GM21528 (cell line): Measurements from ENCODE around the gene RB1.

Experiments used
- ATAC-seq: cut with Tn5 transposase; IDR thresholded peaks from one replicate; pipeline ENCODE4 v1.9.1; 2021; ENCODE audit warnings: mild to moderate bottlenecking, moderate library complexity; ENCODE audit not compliant: unreplicated experiment, low FRiP score

RB1 gene

GRCh38 chr13:48303359-48304142 lies at the start of gene RB1:
Gene RB1 (plus strand): TSS chr13:48303751. CDS start chr13:48303913, 162 bp downstream.
- ATAC-seq: peak; percentile 78

- no peak for ATAC-seq
Observed at GRCh38 chr13:48253849-48254248, 49.7 kb upstream of the RB1 start.

- no peak for ATAC-seq
Observed at GRCh38 chr13:48255090-48255489, 48.5 kb upstream of the RB1 start.

GRCh38 chr13:48255954-48256353 lies 47.6 kb upstream of the RB1 start:
- no peak for ATAC-seq

- no peak for ATAC-seq
Observed at GRCh38 chr13:48258002-48258401, 45.5 kb upstream of the RB1 start.

GRCh38 chr13:48258430-48258829 lies 45.1 kb upstream of the RB1 start:
- no peak for ATAC-seq

- no peak for ATAC-seq
Observed at GRCh38 chr13:48260970-48261369, 42.6 kb upstream of the RB1 start.

- no peak for ATAC-seq
Observed at GRCh38 chr13:48263196-48263595, 40.4 kb upstream of the RB1 start.

GRCh38 chr13:48264058-48264457 lies 39.5 kb upstream of the RB1 start:
- no peak for ATAC-seq

- ATAC-seq: no peak
Observed at GRCh38 chr13:48265217-48265815, 38.2 kb upstream of the RB1 start.

- no peak for ATAC-seq
Observed at GRCh38 chr13:48266150-48266549, 37.4 kb upstream of the RB1 start.

GRCh38 chr13:48266701-48267639 lies 36.6 kb upstream of the RB1 start:
- no peak for ATAC-seq

- ATAC-seq: no peak
Observed at GRCh38 chr13:48268019-48268418, 35.5 kb upstream of the RB1 start.

- ATAC-seq: no peak
Observed at GRCh38 chr13:48273346-48273745, 30.2 kb upstream of the RB1 start.

GRCh38 chr13:48275507-48275906 lies 28.0 kb upstream of the RB1 start:
- ATAC-seq: no peak

- ATAC-seq: no peak
Observed at GRCh38 chr13:48278806-48279205, 24.7 kb upstream of the RB1 start.

- no peak for ATAC-seq
Observed at GRCh38 chr13:48281556-48281955, 22.0 kb upstream of the RB1 start.

- no peak for ATAC-seq
Observed at GRCh38 chr13:48291730-48292129, 11.8 kb upstream of the RB1 start.

- no peak for ATAC-seq
Observed at GRCh38 chr13:48292650-48293049, 10.9 kb upstream of the RB1 start.

GRCh38 chr13:48294653-48295052 lies 8.9 kb upstream of the RB1 start:
- ATAC-seq: no peak

- ATAC-seq: no peak
Observed at GRCh38 chr13:48295271-48295670, 8.3 kb upstream of the RB1 start.
